Stimulated activated CD4-positive, alpha-beta T cell treated with anti-CD3 and anti-CD28 coated beads, Interleukin-12 subunit alpha, Interleukin-12 subunit beta, amount 100 ng/mL, for 24 hours (primary cell): ENCODE results near the gene SCARF1.

Source experiments
- DNase-seq, 2 experiments: peaks; one replicate each; pipeline ENCODE4 v3.0.0-alpha.2; 2020; ENCODE audit warnings: low read depth in 2 of 2

SCARF1 gene

GRCh38 chr17:1598399-1599095, 47.0 kb downstream of the SCARF1 start:
- DNase-seq = no peak

DNA sequence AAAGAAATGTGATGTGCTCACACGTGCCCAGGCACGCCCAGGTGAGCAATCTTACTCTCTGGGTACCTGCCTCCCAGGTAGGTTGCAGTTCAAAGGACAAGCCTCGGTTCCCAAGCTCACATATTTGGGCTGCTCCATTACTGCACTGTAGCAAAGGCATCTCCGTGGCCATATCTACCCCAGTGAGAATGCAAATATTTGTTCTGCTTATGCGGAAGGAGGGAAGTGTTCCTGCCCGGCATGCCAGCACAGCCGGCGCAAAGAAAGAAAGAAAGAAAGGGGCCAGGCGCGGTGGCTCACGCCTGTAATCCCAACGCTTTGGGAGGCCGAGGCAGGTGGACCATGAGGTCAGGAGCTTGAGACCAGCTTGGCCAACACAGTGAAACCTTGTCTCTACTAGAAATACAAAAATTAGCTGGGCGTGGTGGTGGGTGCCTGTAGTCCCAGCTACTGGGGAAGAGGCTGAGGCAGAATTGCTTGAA, 47.6 kb downstream of the SCARF1 start:
- DNase-seq = no peak

- DNase-seq = no peak
Measured at GRCh38 chr17:1593630-1593931, 52.0 kb downstream of the SCARF1 start.

GRCh38 chr17:1592751-1593629, 52.5 kb downstream of the SCARF1 start:
- no peak for DNase-seq

GRCh38 chr17:1591474-1592090, 54.0 kb downstream of the SCARF1 start:
- no peak for DNase-seq

DNA sequence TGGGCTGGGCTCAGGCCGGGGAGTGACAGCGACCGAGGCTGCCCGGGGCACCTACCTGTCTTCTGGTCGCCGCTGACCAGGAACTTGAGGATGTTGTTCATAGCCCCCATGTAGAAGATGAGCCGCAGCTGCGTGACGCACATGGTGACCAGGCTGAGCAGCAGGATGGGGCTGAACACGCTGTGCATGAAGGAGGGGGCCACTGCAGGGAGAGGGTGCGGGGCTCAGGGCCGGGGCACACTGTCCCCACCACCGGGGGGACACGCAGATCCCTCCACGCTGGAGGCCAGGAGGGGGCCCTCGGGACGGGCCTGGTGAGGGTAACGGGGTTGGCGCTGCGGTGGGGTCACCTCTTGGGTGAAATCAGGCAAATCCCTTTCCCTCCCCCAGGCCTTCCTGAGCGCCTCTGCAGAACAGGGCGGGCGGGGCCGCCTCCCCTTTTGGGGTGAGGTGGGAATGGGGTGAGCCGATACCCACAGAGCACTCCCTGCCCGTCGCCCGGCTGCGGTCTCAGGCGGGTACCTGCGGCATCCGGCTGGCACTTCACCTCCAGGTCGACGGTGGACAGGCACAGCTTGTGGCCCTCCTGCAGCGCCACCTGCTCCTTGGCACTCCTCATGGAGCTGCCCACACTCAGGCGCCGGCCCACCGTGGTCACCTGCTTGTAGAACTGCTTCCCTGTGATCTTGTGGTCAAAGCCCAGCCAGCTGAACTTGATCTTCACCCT, 54.6 kb downstream of the SCARF1 start:
- no peak for DNase-seq

GRCh38 chr17:1590029-1590746, 55.3 kb downstream of the SCARF1 start:
- DNase-seq = no peak

DNA sequence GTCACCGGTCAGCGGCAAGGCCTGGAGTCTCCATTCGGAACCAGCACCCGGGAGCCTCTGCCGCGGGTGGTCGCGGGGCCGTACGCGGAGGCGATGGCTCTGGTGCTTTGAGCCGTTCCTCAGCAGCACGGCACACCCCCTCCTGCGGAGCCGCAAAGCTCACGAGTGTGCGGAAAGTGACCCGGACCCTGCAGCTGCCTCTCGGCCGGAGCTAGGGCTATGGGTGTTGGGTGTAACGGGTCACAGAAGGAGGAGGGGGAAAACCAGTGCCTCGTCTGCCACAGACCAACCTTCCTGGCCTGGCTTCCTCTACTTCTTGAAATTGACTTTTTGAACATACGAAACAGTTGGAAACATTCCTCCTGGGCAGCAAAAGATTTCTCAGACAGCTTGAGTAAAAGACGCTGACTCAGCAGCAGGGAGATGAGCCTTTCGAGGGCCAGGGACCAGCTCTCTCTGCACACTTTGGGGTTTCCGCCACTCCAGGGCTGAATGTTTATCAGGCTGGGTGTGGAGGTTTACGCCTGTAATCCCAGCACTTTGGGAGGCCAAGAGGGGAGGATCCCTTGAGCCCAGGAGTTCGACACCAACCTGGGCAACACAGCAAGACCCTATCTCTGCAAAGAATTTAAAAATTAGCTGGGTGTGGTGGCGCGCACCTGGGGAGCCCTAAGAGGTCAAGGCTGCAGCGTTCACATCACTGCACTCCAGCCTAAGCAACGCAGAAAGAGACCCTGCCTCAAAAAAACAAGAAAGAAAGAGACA, 56.5 kb downstream of the SCARF1 start:
- no peak for DNase-seq

GRCh38 chr17:1584167-1584566, 61.4 kb downstream of the SCARF1 start:
- DNase-seq = no peak
